HG02588 (cell line): ENCODE data around the gene UBE2QL1.

Experiments
- ATAC-seq: cut with Tn5 transposase; IDR thresholded peaks from one replicate; pipeline ENCODE4 v1.9.1; 2021; ENCODE audit warnings: mild to moderate bottlenecking, moderate library complexity; ENCODE audit not compliant: unreplicated experiment

The UBE2QL1 gene

GRCh38 chr5:6522923-6523322, 74.3 kb downstream of the UBE2QL1 start:
- no peak for ATAC-seq

- ATAC-seq: no peak
Observed at GRCh38 chr5:6525422-6525821, 76.8 kb downstream of the UBE2QL1 start.

- no peak for ATAC-seq
Observed at GRCh38 chr5:6525910-6526309, 77.3 kb downstream of the UBE2QL1 start.

DNA sequence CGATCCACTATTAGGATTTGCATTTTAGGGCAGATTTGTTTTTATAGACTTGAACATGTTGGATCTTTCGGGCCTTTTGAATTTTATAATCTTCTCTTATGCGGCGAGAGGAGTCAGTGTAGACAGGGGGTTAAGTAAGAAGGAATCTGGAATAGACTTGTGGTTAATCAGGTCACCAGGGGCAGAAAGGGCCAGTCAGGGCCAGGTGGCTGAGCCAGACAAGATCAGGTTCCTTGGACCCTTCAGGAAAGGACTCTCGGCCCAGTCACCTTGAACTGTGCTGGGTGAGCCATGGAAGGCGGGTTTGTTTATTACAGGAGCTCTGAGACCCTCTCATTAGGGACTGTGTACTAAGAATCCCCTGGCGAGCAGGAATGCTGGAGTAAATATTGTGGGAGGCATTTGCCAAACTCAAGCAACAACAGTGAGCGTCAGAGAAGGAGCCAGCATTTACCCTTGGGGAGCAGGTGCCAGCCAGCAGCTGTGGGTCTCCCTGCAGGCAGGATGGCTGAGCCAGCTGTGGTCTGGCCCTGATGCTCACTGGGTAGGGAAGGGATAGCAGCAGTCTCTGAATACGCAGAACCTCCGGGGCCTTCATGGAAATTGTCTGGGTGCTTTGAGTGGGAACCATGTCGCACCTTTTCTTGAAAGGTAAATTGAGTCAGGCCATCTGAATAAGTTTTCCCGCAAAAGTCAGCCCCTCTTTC, 79.2 kb downstream of the UBE2QL1 start:
- no peak for ATAC-seq

DNA sequence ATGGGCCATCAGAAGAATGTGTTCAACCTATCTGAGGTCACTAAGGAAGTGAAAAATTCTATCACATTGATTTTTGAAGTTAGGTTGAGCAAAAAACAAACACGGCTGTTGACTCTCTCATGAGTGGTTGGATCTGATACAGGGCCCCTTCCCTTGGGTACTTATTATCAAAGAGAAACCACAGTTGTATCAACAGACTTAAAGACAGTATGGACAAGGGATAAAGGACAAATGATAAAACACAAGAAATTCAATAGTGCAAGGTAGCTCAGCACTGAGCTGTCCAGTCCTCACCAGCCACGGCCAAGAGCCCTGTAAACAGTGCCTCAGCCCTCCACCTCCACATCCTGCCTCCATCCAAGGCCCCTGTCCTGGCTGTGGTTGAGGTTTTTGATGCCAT, 86.9 kb downstream of the UBE2QL1 start:
- no peak for ATAC-seq

DNA sequence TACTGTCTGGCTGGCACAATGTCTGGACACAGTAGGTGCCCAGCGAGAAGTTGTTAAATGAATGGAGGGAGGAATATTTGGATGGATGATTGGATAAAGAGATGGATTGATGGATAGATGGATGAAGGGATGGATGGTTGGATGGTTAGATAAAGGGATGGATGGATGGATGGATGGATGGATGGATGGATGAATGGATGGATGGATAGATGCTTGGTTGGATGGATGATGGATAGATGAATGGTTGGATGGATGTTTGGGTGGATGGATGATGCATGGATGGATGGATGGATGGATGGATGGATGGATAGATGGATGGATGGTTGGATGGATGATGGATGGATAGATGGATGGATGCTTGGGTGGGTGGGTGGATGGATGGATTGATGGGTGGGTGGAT, 90.4 kb downstream of the UBE2QL1 start:
- no peak for ATAC-seq

DNA sequence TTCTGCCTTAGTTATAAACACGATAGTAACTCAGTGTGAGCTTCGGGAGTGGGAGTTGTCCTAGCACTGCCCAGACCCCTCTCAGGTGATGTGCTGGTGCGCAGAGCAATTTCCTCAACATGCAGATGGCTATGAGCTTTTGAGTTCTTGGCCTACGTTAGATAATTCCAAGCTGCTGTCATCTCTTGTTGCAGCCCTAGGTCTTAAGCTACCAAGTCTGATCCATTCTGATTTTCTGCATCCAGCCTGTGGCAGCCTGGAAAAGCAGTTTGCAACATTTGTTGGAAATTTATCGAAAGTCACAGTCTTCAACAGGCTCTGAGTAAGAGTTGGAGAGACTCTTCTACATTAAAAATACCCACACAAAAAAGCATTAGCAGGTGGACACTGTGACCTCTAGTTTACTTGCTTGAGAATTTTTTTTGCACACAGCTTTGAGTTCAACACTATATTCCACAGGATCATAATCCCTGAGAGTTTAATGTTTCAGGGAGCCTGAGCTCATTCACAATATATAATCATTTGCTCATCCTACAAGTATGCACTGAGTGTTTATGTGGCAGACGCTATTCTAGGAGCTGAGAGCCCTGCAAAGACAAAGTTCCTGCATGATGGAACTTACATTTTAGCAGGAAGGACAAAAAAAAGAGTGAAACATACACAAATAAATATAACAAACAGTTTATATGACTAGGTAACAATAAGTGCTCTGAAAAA, 91.6 kb downstream of the UBE2QL1 start:
- no peak for ATAC-seq

DNA sequence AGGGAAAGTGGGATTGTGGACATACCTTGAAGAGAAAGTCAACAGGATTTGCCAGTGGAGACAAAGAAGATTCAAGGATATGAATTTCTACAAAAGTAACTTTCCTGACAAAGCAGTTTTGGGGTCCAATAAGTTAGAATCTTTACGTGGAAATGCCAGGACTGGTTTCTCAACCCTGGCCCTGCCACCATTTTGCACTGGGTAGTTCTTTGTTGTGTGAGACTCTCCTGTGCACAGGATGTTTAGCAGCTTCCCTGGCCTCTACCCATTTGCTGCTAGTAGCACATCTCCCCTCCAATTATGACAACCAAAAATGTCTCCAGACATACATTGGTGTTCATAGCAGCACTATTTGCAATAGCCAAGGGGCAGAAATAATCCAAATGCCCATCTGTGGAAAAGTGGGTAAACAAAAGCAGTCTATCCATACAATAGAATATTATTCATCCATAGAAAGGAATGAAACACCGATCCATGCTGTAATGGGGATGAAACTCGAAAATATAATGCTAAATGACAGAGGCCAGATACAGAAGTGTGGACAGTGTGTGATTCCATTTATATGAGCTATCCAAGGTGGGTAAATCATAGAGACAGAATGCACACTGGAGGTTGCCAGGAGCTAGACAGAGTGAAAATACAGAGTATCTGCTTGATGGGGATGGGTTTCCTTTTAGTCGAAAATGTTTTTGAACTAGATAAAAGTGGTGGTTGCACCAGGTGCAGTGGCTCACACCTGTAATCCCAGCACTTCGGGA, 92.8 kb downstream of the UBE2QL1 start:
- no peak for ATAC-seq

DNA sequence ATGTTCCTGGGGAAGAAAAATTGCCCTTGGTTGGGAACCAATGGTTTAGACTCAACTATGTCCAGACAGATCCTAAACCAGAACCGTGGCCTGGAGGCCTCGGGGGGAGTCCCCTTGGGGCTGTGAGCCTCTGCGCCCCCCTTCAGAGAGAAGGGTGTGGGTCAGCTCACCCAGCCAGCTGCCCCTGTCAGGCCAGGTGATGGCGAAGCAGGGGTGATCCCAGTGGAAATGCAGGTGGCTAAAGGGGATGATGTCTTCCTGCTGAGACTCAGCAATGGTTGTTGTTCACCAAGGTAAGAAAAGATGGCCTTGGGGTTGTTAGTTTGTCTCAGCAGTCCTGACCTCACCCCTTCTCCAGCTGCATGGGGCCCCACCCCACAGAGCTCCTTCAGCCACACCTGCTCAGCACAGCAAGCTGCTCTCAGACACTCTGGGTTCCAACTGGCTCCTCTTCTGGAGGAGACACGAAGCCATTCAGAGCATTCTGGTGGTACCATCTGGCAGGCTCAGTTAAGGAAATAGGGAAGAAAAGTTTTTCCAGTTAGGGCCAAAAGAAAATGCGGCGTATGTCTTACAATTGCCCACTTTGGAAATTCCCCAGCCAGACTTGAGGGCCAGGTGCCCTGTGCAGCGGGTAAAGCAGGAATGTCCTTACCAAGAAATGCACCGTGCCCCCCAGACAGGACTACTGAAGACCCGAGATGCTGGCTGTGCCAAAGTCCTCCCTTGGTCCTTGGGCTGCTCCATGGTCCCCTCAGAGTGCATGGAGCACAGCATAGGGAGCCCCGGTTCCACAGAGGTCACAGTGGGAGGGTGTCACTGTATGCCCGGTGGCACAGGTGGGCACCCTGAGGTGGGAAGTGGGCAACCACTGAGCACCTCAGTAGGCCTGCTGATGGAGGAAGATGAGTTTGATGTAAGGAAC, 94.0 kb downstream of the UBE2QL1 start:
- ATAC-seq: no peak

DNA sequence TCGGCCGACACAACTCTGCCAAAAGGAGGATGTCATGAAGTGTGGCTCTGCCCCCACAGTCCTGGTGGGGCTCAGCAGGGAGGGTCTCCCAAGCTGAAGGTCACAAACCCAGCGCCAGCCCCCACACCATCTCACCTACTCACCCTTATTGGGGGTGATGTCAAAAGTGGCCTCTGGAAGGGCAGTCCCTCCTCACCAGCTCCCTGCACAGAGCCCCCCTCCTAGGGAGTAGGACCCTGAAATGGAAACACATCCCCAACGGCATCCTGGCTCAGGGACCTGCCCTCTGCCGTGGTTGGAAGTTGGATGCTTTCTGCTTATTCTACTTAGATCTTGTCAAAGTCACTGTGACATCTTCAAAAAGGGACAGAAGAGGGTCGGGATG, 94.7 kb downstream of the UBE2QL1 start:
- no peak for ATAC-seq

GRCh38 chr5:6543830-6544560, 95.3 kb downstream of the UBE2QL1 start:
- no peak for ATAC-seq
